Gastroesophageal sphincter (tissue), 3 donors: ENCODE results near the gene RAD51B.

Experiments used
- POLR2A ChIP-seq, 2 donors: fragments of 450-650 bp; IDR thresholded peaks; one replicate each; pipeline ENCODE4 v1.6.1; 2017; ENCODE audit warnings: antibody characterized with exemption in 2 of 2, mild to moderate bottlenecking in 2 of 2, moderate library complexity in 1 of 2
- POLR2AphosphoS5 ChIP-seq: sonication (generic); formaldehyde crosslinking; IDR thresholded peaks from one replicate; pipeline ENCODE4 v1.6.1; 2017; ENCODE audit warnings: antibody characterized with exemption
- TF ChIP-seq, protein P1 (sequence below), 4 experiments: fragments of 200-600 bp in 2 of 4; fragments of 450-650 bp in 2 of 4; sonication (generic) in 1 of 4; IDR thresholded peaks; one replicate each; pipeline ENCODE4 v1.5.1; 2017 to 2019; ENCODE audit warnings: antibody characterized with exemption in 4 of 4, mild to moderate bottlenecking in 2 of 4, moderate library complexity in 2 of 4

DNA sequence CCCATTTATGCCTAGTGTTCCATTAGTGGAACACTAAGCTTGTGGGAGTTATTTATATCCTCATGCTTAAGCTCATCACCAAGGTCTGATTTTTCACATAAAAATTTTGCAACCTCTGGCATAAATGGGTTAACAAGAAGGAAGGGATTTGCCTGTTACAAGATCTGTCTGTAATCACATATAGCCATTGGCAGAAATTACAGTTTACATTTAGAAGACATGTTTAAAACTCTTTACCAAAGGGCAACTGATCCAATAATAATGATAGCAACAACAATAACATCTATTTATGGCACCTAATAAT is 550.4 kb downstream of the RAD51B start:
- TF ChIP-seq, protein P1, sequence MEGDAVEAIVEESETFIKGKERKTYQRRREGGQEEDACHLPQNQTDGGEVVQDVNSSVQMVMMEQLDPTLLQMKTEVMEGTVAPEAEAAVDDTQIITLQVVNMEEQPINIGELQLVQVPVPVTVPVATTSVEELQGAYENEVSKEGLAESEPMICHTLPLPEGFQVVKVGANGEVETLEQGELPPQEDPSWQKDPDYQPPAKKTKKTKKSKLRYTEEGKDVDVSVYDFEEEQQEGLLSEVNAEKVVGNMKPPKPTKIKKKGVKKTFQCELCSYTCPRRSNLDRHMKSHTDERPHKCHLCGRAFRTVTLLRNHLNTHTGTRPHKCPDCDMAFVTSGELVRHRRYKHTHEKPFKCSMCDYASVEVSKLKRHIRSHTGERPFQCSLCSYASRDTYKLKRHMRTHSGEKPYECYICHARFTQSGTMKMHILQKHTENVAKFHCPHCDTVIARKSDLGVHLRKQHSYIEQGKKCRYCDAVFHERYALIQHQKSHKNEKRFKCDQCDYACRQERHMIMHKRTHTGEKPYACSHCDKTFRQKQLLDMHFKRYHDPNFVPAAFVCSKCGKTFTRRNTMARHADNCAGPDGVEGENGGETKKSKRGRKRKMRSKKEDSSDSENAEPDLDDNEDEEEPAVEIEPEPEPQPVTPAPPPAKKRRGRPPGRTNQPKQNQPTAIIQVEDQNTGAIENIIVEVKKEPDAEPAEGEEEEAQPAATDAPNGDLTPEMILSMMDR (IDR thresholded peaks at IDR 0.05): no peak
- no peak for TF ChIP-seq POLR2A (IDR thresholded peaks at IDR 0.05)
- no peak for TF ChIP-seq POLR2AphosphoS5
